GM18505 (cell line): ENCODE measurements around the gene SOX12.

Experiments used
- ATAC-seq: cut with Tn5 transposase; IDR thresholded peaks from one replicate; pipeline ENCODE4 v1.9.1; 2021; ENCODE audit not compliant: unreplicated experiment
- POLR2A ChIP-seq: IDR thresholded peaks from 4 replicates; pipeline ENCODE4 v1.6.1; 2011; ENCODE audit warnings: borderline replicate concordance; ENCODE audit not compliant: insufficient read depth, insufficient read length; ENCODE audit errors: extremely low read depth

Gene SOX12

DNA sequence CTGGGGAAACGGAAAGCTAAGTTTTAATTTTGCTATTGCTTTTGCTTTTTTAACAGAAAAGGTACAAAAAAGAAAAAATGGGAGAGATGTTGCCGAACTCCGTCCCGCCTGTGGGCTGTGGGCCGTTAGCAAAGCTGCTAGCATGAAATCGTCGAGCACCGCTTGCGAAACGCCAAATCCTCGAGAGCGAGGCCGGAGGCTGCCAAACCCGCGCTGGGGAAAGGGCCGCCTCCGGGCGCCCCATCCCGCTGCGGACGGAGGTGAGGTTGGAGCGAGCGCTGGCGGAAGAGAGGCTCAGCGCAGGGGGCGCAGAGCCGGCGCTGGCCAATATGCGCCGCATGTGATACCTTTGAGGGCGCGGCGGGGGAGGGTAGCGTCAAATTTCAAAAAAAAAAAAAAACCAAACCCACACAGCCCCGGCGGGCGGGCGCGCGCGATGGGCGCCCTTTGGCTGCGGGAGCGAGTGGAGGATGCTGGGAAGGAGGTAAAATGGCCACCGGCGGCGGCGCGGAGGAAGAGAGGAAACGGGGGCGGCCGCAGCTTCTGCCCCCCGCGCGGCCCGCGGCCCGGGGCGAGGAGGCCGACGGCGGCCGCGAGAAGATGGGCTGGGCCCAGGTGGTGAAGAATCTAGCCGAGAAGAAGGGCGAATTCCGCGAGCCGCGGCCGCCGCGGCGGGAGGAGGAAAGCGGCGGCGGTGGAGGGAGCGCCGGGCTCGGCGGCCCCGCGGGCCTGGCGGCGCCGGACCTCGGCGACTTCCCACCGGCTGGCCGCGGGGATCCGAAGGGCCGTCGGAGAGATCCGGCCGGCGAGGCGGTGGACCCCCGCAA is 28.0 kb upstream of the SOX12 start, which contains the start of gene ZCCHC3:
TSS of gene ZCCHC3 (plus strand) at position 473 of the 827 bp plus-strand sequence. CDS start at position 490, 17 bp downstream.
- peak; percentile 84 for TF ChIP-seq POLR2A
- peak; percentile 73 for ATAC-seq

DNA sequence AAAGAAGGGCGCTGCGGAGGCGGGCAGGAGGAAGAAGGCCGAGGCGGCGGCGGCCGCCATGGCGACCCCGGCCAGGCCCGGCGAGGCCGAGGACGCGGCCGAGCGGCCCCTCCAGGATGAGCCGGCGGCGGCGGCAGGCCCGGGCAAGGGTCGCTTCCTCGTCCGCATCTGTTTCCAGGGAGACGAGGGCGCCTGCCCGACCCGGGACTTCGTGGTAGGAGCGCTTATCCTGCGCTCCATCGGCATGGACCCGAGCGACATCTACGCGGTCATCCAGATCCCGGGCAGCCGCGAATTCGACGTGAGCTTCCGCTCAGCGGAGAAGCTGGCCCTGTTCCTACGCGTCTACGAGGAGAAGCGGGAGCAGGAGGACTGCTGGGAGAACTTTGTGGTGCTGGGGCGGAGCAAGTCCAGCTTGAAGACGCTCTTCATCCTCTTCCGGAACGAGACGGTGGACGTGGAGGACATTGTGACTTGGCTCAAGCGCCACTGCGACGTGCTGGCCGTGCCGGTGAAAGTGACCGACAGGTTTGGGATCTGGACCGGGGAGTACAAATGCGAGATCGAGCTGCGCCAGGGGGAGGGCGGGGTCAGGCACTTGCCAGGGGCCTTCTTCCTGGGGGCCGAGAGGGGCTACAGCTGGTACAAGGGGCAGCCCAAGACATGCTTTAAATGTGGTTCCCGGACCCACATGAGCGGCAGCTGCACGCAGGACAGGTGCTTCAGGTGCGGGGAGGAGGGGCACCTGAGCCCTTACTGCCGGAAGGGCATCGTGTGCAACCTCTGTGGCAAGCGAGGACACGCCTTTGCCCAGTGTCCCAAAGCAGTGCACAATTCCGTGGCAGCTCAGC is 27.2 kb upstream of the SOX12 start:
- TF ChIP-seq POLR2A, result peak; percentile 70
- peak; percentile 19 for ATAC-seq

DNA sequence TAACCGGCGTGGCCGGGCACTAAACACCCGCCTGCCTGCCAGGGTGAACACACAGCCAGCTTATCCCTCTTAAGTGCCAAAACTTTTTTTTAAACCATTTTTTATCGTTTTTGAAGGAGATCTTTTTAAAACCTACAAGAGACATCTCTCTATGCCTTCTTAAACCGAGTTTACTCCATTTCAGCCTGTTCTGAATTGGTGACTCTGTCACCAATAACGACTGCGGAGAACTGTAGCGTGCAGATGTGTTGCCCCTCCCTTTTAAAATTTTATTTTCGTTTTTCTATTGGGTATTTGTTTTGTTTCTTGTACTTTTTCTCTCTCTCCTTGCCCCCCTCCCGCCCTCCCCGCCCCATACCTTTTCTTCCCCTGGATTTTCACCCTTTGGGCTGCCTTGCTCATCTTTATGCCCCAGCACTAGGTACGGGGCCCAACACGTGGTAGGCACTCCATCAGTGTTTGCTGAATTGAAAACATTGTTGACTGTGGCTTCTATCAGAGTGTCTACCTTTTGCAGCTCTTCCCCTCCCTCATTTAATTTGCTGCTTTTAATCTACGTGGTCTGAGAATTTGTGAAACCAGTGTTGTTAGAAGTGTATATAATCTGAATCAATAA is 26.5 kb upstream of the SOX12 start:
- TF ChIP-seq POLR2A, result no peak
- no peak for ATAC-seq

DNA sequence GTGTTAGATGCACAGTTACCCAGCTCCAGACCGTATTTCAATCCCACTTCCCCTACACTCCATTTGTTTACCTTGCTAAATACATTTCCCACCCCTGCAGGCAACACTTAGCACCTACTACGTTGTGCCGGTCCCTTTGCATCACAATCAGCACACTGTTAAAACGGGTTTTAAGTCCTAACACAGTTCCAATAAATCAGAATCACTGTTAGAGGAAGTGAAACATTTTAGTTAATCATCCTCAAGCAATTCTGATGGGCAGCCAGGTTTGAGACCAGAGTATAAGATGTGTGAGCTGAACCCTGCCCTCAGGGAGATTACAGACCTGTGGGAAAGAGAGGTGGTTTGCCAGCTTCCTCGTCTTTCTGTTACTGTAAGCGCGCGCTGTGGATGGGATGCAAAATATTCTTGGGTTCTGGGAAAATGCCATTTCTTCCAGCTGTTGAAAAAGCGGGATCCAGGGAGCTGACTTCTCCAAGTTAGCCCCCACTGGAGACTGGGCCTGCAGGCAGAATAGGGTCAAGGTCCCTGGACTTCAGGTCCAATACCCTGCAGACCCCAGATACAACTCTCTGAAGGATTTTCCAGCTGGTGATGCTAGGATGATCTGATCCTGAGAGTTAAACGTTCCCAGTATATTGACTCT is 24.9 kb upstream of the SOX12 start:
- ATAC-seq, result no peak
- TF ChIP-seq POLR2A, result no peak

DNA sequence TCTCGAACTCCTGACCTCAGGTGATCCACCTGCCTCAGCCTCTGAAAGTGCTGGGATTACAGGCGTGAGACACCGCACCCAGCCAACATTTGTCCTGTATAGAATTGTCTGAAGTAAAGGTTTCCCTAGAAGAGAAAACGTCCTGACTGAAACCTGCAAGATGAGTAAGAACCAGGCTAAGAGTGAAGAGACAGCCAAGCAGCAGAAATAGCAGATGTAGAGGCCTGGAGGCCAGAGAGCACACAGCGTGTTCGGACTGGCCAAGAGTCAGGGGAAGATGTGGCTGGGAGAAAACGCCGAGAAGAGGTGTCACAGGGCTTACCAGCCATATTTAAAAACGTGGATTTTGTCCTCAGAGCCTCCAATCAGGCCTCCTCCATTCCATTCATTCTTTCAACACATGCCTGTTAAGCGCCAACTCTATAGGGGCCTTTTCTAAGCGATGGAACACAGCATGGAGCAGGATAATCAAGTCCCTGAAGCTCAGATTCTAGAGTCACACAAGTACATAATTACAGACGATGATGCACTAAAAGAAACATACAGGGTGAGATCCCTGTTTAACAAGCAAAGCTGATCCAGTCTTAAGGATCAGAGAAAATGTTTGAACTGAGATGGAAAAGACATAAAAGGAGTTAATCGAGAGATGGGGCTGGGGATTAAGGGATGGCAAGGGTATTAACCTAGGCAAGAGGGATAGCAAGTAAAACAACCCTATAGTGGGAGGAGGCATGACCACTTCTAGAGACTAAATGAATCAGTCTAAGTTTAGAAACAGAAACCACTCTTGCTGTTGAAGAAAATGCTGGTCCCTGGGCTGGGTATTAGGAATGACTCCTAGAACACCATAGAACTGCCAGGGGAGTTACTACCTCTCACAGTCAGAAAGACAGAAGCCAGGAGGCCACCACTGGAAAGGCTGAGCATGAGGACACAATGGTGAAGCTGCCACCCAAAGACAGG is 23.2 kb upstream of the SOX12 start:
- TF ChIP-seq POLR2A, result no peak
- no peak for ATAC-seq

DNA sequence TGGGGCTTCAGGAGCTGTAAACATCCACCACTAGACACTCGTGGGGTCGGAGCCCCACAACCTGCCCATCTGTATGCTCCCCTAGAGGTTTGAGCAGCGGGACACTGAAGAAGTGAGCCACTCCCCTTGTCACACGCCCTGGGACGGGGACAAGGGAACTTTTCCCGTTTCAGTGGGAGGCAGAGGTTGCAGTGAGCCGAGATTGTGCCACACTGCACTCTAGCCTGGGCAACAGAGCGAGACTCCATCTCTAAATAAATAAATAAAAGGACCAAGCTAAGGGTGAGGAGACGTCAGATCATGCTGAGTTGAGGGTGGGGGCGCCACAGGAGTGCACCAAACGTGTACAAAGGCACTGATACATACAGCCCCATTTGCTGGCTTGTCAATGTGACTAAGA is 19.6 kb upstream of the SOX12 start:
- TF ChIP-seq POLR2A, result no peak
- ATAC-seq, result no peak

DNA sequence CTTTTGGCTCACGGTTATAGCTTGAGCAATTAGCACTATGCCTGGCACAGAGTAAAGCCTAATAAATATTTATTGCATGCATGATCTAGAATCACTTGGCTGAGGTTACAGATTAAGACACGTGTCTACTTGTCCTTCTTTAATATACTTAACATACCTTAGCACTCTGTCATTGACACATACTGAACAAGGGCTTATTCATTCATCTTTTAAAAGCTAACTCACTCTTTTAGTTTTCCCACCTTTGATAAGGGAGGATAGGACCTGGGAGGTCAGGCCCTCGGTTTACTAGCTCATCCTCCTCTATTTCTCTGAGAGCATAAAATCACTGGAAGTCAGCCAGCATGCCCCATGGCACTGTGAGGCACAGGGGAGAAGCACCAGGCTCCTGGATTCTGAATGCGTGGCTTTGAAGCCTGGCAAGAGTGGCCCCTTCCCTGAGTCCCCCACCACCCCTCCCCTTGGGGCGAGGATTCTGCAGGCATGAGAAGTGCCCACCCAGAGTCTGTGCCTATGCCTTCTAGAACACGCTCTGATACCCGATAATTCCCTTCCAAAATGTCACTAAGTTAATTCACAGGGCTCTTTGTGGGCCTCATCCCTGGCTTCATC is 16.8 kb upstream of the SOX12 start:
- no peak for ATAC-seq
- TF ChIP-seq POLR2A, result no peak

DNA sequence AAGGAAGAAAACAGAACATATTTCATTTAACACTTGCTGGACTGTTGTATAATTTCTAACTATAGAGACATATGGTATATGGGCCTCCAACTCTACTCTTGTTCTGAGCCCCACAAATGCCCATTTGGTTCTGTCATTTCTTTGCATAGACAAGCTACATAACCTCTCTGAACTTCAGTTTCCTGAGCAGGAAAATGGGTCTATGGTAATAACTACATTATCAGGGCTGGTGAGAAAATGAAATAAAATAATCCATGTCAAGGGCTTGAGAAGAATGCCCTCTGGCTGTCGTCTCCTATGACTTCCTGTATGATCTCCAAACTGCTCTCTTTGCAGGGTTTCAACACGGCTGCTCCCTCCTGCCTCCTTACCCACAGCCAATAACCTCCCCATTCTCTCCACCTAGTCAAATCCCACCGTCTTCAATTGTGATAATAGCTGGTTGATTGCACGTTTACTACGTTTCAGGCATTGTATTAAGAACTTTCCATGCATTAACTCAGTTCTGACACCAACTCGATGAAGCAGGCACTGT is 16.0 kb upstream of the SOX12 start:
- no peak for TF ChIP-seq POLR2A
- no peak for ATAC-seq

DNA sequence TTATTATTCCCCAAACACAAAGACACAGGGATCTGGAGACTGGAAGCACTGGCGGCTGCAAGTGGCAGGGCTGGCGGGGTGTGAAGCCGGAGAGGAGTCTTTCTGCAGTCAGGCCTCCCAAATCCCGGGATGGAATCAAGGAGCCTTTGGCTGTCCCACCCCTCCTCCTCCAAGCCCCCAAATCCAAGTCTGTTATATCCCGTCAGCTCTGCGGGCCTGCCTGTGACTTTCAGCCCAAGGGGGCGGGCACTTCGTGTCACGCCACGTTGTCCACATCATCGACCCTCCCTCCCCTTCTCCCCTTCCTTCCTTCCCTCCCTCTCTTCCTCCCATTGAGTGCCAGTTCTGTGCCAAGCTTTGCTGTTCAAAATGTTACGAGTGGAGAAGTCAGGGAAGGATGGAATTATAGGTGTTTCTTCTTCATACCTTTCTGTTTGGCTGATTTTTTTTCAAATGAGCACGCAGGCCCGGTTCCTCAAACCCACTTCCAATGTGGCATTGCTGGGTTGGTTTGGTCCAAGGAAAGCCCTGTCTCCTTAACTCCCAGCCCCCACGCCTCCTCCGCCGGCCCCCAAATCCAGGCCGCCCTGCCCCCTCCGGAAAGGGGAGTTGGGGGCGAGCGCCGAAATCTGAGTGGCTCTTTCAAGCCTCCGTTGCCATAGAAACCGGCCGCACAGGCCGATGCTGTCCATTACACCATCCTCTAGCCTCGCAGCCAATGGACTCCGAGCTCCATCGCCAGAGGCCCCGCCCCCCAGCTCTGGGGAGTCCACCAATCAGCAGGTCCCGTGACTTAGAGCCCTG is 15.3 kb upstream of the SOX12 start:
- TF ChIP-seq POLR2A, result no peak
- ATAC-seq, result peak; percentile 98

DNA sequence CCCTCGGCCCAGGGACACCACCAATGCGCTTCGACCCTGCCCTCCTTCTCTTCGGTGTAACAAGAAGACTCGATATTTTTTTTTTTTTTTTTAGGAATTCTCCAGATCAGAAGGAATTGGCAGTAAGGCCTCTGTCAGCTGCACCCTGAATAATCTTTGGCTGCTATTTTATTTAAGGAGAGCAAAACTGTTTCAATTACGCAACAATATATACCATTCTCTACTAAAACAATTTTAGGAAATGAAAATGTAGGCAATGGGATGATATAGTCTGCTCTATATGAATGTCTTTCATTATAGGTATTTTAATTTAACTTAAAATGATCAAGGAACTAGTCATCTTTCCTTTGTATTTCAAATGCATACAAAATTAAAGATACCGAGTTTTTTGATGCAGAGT is 14.7 kb upstream of the SOX12 start:
- no peak for ATAC-seq
- no peak for TF ChIP-seq POLR2A

DNA sequence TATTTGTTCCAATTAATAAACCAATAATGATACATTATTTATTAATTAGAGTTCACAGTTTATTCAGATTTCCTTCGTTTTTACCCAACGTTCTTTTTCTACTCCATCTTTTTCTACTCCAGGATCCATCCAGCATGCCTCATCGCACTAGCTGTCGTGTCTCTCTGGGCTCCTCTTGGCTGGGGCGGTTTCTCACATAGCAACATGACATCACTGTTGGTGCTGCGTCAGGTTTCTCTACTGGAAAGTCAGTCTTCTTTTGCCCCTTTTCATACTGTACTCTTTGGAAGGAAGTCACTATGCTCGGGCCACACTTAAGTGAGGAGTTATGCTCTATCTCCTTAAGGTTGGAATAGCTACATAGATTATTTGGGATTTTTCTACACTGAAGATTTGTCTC is 13.7 kb upstream of the SOX12 start:
- no peak for TF ChIP-seq POLR2A
- ATAC-seq, result no peak
